ENCODE results near the gene ARHGAP18.

ARHGAP18 gene

DNA sequence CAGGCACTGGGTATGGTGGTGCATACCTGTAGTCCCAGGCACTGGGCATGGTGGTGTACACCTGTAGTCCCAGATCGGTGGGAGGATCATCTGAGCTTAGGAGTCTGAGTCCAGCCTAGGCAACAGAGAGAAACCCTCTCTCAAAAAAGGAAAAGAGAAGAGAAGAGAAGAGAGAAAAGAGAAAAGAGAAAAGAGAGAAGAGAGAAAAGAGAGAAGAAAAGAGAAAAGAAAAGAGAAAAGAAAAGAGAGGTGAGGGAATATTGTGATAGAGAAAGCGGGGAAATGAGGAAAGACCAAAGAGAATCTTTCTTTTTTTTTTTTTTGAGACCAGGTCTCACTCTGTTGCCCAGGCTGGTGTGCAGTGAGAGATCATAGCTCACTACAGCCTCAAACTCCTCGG lies 108.7 kb downstream of the ARHGAP18 start:
- no peak overlapping the region for H2AFZ ChIP-seq (ENCODE audit: insufficient read depth, low read length, poor library complexity)
- H3K79me2 ChIP-seq (ENCODE audit: control insufficient read depth, insufficient read depth, low read length, poor library complexity) = no peaks in the 10 kb centered on the region
- no peak overlapping the region for H4K8ac ChIP-seq (ENCODE audit: low read depth, low read length)
- H3K4me3 ChIP-seq (ENCODE audit: low read depth, low read length) = no peak overlapping the region
- peaks cover 0 to 2% of the 10 kb centered on the region in 2 experiments for H3K36me3 ChIP-seq (ENCODE audit: control insufficient read depth in 1 of 2, insufficient read depth in 2 of 2, low read length in 2 of 2)
- H4K91ac ChIP-seq (ENCODE audit: low read depth, low read length) = no peak overlapping the region
- no peak overlapping the region for H2BK12ac ChIP-seq (ENCODE audit: low read length)
- H4K12ac ChIP-seq (ENCODE audit: low read depth, low read length) = no peak overlapping the region
- no peaks in the 10 kb centered on the region for H3K4me1 ChIP-seq (ENCODE audit: control insufficient read depth in 1 of 2, insufficient read depth in 2 of 2, low read length in 2 of 2)
- no peak overlapping the region for H3K14ac ChIP-seq (ENCODE audit: low read length)
- no peaks in the 10 kb centered on the region for H3K79me1 ChIP-seq (ENCODE audit: low read length)
- H2BK120ac ChIP-seq (ENCODE audit: insufficient read depth, low read length, poor library complexity) = no peak overlapping the region
- no peak overlapping the region for H3K9ac ChIP-seq (ENCODE audit: low read length)
- H2AK5ac ChIP-seq (ENCODE audit: low read length) = no peak overlapping the region
- H3K27me3 ChIP-seq (ENCODE audit: insufficient read depth, low read length) = no peaks in the 10 kb centered on the region
- no peak overlapping the region for H3K23ac ChIP-seq (ENCODE audit: low read length)
- H3K27ac ChIP-seq (ENCODE audit: low read depth, low read length) = no peak overlapping the region
- no peaks in the 10 kb centered on the region for H3K9me3 ChIP-seq (ENCODE audit: insufficient read depth, low read depth, low read length)
- no peak for DNase-seq
- no peak overlapping the region for H3K4me2 ChIP-seq (ENCODE audit: low read length)
- no peak overlapping the region for H2BK5ac ChIP-seq (ENCODE audit: low read depth, low read length, poor library complexity)
- H3K4ac ChIP-seq (ENCODE audit: low read depth, low read length) = no peak overlapping the region
- no peak overlapping the region for H3K18ac ChIP-seq (ENCODE audit: low read length)
- WGBS (ENCODE audit: extremely low coverage, insufficient coverage, insufficient read length) = 100% methylated on average over 1 of the region's 3 CpGs

DNA sequence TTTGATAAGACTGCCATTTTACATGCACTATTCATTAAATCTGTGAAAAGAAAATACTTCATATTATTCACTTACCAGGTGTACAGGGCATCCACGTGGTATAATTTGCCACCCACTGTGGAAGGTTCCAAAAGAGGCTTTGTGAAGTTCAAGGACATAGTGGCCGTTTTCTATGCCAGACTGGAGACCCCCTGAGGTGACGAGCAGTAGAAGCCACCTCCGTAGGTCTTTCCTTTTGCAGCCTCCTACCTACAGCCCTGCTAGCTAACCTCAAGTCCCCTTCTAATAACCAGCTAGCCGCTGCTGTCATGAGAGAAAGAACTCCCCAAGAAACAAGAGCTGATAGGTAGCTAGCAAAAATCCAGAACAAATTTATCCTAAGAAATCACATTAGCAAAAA lies 110.5 kb downstream of the ARHGAP18 start:
- H3K79me1 ChIP-seq (ENCODE audit: low read length) = no peaks in the 10 kb centered on the region
- H3K23ac ChIP-seq (ENCODE audit: low read length) = no peak overlapping the region
- no peak overlapping the region for H2AK5ac ChIP-seq (ENCODE audit: low read length)
- H3K27ac ChIP-seq (ENCODE audit: low read depth, low read length) = no peak overlapping the region
- H3K4ac ChIP-seq (ENCODE audit: low read depth, low read length) = no peak overlapping the region
- no peaks in the 10 kb centered on the region for H3K27me3 ChIP-seq (ENCODE audit: insufficient read depth, low read length)
- H3K4me2 ChIP-seq (ENCODE audit: low read length) = no peak overlapping the region
- no peak overlapping the region for H2BK120ac ChIP-seq (ENCODE audit: insufficient read depth, low read length, poor library complexity)
- no peak overlapping the region for H2BK12ac ChIP-seq (ENCODE audit: low read length)
- no peaks in the 10 kb centered on the region for H3K79me2 ChIP-seq (ENCODE audit: control insufficient read depth, insufficient read depth, low read length, poor library complexity)
- no peak overlapping the region for H2AFZ ChIP-seq (ENCODE audit: insufficient read depth, low read length, poor library complexity)
- H3K9me3 ChIP-seq (ENCODE audit: insufficient read depth, low read depth, low read length) = no peaks in the 10 kb centered on the region
- no peak overlapping the region for H3K14ac ChIP-seq (ENCODE audit: low read length)
- no peak overlapping the region for H4K12ac ChIP-seq (ENCODE audit: low read depth, low read length)
- no peak for DNase-seq
- no peak overlapping the region for H3K18ac ChIP-seq (ENCODE audit: low read length)
- no peak overlapping the region for H4K91ac ChIP-seq (ENCODE audit: low read depth, low read length)
- H3K4me3 ChIP-seq (ENCODE audit: low read depth, low read length) = no peak overlapping the region
- H4K8ac ChIP-seq (ENCODE audit: low read depth, low read length) = no peak overlapping the region
- WGBS (ENCODE audit: extremely low coverage, insufficient coverage, insufficient read length) = no CpG with 5 or more reads among the region's 5 CpGs
- no peaks in the 10 kb centered on the region for H3K36me3 ChIP-seq (ENCODE audit: control insufficient read depth in 1 of 2, insufficient read depth in 2 of 2, low read length in 2 of 2)
- peak overlapping the region; percentile 48 for H3K9ac ChIP-seq (ENCODE audit: low read length)
- H3K4me1 ChIP-seq (ENCODE audit: control insufficient read depth in 1 of 2, insufficient read depth in 2 of 2, low read length in 2 of 2) = no peaks in the 10 kb centered on the region
- H2BK5ac ChIP-seq (ENCODE audit: low read depth, low read length, poor library complexity) = no peak overlapping the region

- no peaks in the 10 kb centered on the region for H3K4me1 ChIP-seq (ENCODE audit: control insufficient read depth in 1 of 2, insufficient read depth in 2 of 2, low read length in 2 of 2)
- H3K4ac ChIP-seq (ENCODE audit: low read depth, low read length) = no peak overlapping the region
- no peak overlapping the region for H4K91ac ChIP-seq (ENCODE audit: low read depth, low read length)
- no peak overlapping the region for H3K4me2 ChIP-seq (ENCODE audit: low read length)
- DNase-seq = peak; percentile 28 to 87
- no peak overlapping the region for H4K12ac ChIP-seq (ENCODE audit: low read depth, low read length)
- H3K79me2 ChIP-seq (ENCODE audit: control insufficient read depth, insufficient read depth, low read length, poor library complexity) = no peaks in the 10 kb centered on the region
- no peak overlapping the region for H2AFZ ChIP-seq (ENCODE audit: insufficient read depth, low read length, poor library complexity)
- H4K8ac ChIP-seq (ENCODE audit: low read depth, low read length) = no peak overlapping the region
- no peaks in the 10 kb centered on the region for H3K79me1 ChIP-seq (ENCODE audit: low read length)
- H3K27ac ChIP-seq (ENCODE audit: low read depth, low read length) = no peak overlapping the region
- H3K18ac ChIP-seq (ENCODE audit: low read length) = no peak overlapping the region
- no peak overlapping the region for H3K9ac ChIP-seq (ENCODE audit: low read length)
- no peak overlapping the region for H3K14ac ChIP-seq (ENCODE audit: low read length)
- H2AK5ac ChIP-seq (ENCODE audit: low read length) = no peak overlapping the region
- no peak overlapping the region for H2BK12ac ChIP-seq (ENCODE audit: low read length)
- no CpG with 5 or more reads among the region's 6 CpGs for WGBS (ENCODE audit: extremely low coverage, insufficient coverage, insufficient read length)
- H3K9me3 ChIP-seq (ENCODE audit: insufficient read depth, low read depth, low read length) = no peaks in the 10 kb centered on the region
- H2BK120ac ChIP-seq (ENCODE audit: insufficient read depth, low read length, poor library complexity) = no peak overlapping the region
- H3K36me3 ChIP-seq (ENCODE audit: control insufficient read depth in 1 of 2, insufficient read depth in 2 of 2, low read length in 2 of 2) = no peaks in the 10 kb centered on the region
- H3K4me3 ChIP-seq (ENCODE audit: low read depth, low read length) = no peak overlapping the region
- H2BK5ac ChIP-seq (ENCODE audit: low read depth, low read length, poor library complexity) = no peak overlapping the region
- H3K27me3 ChIP-seq (ENCODE audit: insufficient read depth, low read length) = no peaks in the 10 kb centered on the region
- H3K23ac ChIP-seq (ENCODE audit: low read length) = no peak overlapping the region
Measured at GRCh38 chr6:129598244-129599187, 111.5 kb downstream of the ARHGAP18 start.

GRCh38 chr6:129597023-129597713 lies 112.8 kb downstream of the ARHGAP18 start:
- no peaks in the 10 kb centered on the region for H3K36me3 ChIP-seq (ENCODE audit: control insufficient read depth in 1 of 2, insufficient read depth in 2 of 2, low read length in 2 of 2)
- no peak overlapping the region for H4K8ac ChIP-seq (ENCODE audit: low read depth, low read length)
- H2BK120ac ChIP-seq (ENCODE audit: insufficient read depth, low read length, poor library complexity) = no peak overlapping the region
- no peak overlapping the region for H3K4ac ChIP-seq (ENCODE audit: low read depth, low read length)
- no peak for DNase-seq
- no peak overlapping the region for H3K4me2 ChIP-seq (ENCODE audit: low read length)
- no peak overlapping the region for H3K23ac ChIP-seq (ENCODE audit: low read length)
- no peaks in the 10 kb centered on the region for H3K27me3 ChIP-seq (ENCODE audit: insufficient read depth, low read length)
- H3K79me2 ChIP-seq (ENCODE audit: control insufficient read depth, insufficient read depth, low read length, poor library complexity) = no peaks in the 10 kb centered on the region
- no peak overlapping the region for H4K12ac ChIP-seq (ENCODE audit: low read depth, low read length)
- H3K27ac ChIP-seq (ENCODE audit: low read depth, low read length) = no peak overlapping the region
- no peak overlapping the region for H4K91ac ChIP-seq (ENCODE audit: low read depth, low read length)
- H2BK5ac ChIP-seq (ENCODE audit: low read depth, low read length, poor library complexity) = no peak overlapping the region
- no peak overlapping the region for H2AK5ac ChIP-seq (ENCODE audit: low read length)
- H3K14ac ChIP-seq (ENCODE audit: low read length) = no peak overlapping the region
- H2AFZ ChIP-seq (ENCODE audit: insufficient read depth, low read length, poor library complexity) = no peak overlapping the region
- no peaks in the 10 kb centered on the region for H3K79me1 ChIP-seq (ENCODE audit: low read length)
- H3K4me3 ChIP-seq (ENCODE audit: low read depth, low read length) = no peak overlapping the region
- no peaks in the 10 kb centered on the region for H3K4me1 ChIP-seq (ENCODE audit: control insufficient read depth in 1 of 2, insufficient read depth in 2 of 2, low read length in 2 of 2)
- no peak overlapping the region for H3K9ac ChIP-seq (ENCODE audit: low read length)
- H2BK12ac ChIP-seq (ENCODE audit: low read length) = no peak overlapping the region
- WGBS (ENCODE audit: extremely low coverage, insufficient coverage, insufficient read length) = no CpG with 5 or more reads among the region's 5 CpGs
- no peaks in the 10 kb centered on the region for H3K9me3 ChIP-seq (ENCODE audit: insufficient read depth, low read depth, low read length)
- H3K18ac ChIP-seq (ENCODE audit: low read length) = no peak overlapping the region

All from trophoblast cell (in vitro differentiated cells and primary cell).